ENCODE results near the gene THOP1. TPM values are rescaled to one million over a fixed set of nuclear protein-coding genes. Genes with fewer than 3 reads are reported as not detected.

THOP1 gene
- polyA plus RNA-seq, 3 donors = 13.4 to 17.6 (median 14.6) TPM

DNA sequence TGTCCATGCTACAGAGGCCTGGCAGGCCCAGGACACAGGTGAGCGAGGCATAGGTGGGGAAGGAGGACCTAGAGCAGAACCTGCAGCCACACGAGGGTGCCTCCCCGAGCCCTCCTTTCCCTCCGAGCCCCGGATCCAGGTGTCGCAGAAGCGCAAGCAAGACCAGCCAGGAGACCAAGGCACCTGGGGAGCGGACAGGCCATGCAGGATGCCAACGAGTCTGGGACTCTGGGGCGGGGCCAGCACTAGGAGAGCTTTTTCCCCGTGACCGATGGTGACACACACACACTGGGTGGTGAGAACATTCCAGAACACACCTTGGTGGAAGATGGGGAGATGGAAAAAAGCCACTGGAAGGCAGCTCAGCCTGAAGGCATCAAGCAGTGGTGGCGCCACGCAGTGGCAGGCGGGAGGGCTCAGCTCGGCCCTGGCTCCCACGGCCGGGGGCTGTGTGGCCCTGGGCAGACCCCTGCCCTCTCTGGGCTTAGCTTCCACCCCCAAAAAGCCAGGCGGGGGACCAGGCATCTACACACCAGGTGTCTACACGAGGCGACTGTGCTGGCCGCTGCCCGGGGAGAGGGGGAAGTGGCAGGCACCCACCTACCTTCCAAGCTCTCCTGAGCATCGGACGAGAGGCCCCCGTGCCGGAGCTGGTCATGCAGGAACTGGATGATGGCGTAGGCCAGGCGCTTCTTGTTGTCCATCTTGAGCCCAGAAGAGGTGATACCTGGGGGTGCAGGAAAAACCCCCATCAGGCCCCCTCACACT is 16.8 kb upstream of the THOP1 start:
- no peak for DNase-seq
- no peak overlapping the region for H3K27ac ChIP-seq (ENCODE audit: low read depth in 1 of 2, low read length in 2 of 2)
- Mint-ChIP-seq H3K4me1 (peaks cover 12% of the 10 kb centered on the region), H3K27me3 (ENCODE audit: low read depth in 3 of 3) (no peaks in the 10 kb centered on the region), H3K36me3 (peaks cover 27 to 51% of the 10 kb centered on the region in 2 donors), H3K27ac (peak overlapping the region in 1 of 7 donors; percentile 68), H3K4me3 (no peak overlapping the region), H3K9me3 (peaks cover 0 to 2% (median 0%) of the 10 kb centered on the region in 7 donors)
- no peak overlapping the region for H2AFZ ChIP-seq (ENCODE audit: insufficient read depth, low read depth, low read length, poor library complexity, severe bottlenecking)
- no peaks in the 10 kb centered on the region for H3K27me3 ChIP-seq (ENCODE audit: control insufficient read depth in 2 of 2, insufficient read depth in 2 of 2, low read length in 2 of 2)
- H3K9ac ChIP-seq (ENCODE audit: insufficient read depth, low read length, poor library complexity, severe bottlenecking) = no peak overlapping the region
- H3K9me3 ChIP-seq (replicated peaks in 1 of 2; ENCODE audit: control insufficient read depth in 1 of 2, insufficient read depth in 1 of 2, low read length in 2 of 2) = no peaks in the 10 kb centered on the region
- H3K4me3 ChIP-seq (replicated peaks in 1 of 3; ENCODE audit: low read depth in 2 of 3, low read length in 3 of 3) = no peak overlapping the region
- WGBS (ENCODE audit: insufficient coverage) = 94% methylated on average over 28 of the region's 29 CpGs
- intact Hi-C loops (cut with micrococcal nuclease) = no loop called here
- H3K79me2 ChIP-seq (ENCODE audit: insufficient read depth, low read length) = peaks cover 38% of the 10 kb centered on the region
- H3K36me3 ChIP-seq (replicated peaks in 1 of 2; ENCODE audit: control insufficient read depth in 1 of 2, insufficient read depth in 2 of 2, low read length in 2 of 2) = peaks cover 52 to 63% of the 10 kb centered on the region in 2 donors
- H3K4me2 ChIP-seq (replicated peaks; ENCODE audit: extremely low read depth, low read length, poor library complexity, severe bottlenecking) = no peak overlapping the region
- peaks cover 14 to 15% of the 10 kb centered on the region in 2 donors for H3K4me1 ChIP-seq (ENCODE audit: control insufficient read depth in 1 of 2, insufficient read depth in 2 of 2, low read length in 2 of 2)
- TF ChIP-seq, protein P1, sequence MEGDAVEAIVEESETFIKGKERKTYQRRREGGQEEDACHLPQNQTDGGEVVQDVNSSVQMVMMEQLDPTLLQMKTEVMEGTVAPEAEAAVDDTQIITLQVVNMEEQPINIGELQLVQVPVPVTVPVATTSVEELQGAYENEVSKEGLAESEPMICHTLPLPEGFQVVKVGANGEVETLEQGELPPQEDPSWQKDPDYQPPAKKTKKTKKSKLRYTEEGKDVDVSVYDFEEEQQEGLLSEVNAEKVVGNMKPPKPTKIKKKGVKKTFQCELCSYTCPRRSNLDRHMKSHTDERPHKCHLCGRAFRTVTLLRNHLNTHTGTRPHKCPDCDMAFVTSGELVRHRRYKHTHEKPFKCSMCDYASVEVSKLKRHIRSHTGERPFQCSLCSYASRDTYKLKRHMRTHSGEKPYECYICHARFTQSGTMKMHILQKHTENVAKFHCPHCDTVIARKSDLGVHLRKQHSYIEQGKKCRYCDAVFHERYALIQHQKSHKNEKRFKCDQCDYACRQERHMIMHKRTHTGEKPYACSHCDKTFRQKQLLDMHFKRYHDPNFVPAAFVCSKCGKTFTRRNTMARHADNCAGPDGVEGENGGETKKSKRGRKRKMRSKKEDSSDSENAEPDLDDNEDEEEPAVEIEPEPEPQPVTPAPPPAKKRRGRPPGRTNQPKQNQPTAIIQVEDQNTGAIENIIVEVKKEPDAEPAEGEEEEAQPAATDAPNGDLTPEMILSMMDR (IDR thresholded peaks at IDR 0.05) = no peak
- H4K20me1 ChIP-seq (ENCODE audit: insufficient read depth, low read length) = peaks cover 41% of the 10 kb centered on the region

DNA sequence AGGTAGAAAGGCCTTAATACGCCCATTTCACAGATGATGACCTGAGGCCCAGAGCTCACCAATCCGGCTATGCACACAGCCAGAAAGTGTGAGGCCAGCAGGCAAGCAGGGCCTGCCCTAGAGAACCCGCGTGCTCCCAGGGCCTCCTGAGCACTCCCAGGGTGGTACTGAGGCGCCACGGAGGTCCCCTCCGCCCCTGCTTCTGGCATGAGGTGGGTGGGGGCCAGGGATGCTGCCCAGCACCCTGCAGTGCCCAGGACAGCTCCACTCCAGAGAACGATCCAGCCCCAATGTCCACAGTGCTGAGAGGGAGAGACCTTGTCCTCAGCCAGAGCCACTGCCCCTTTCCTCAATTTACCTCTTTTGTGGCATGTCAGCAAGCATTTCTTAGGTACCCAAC is 16.1 kb upstream of the THOP1 start:
- H3K9ac ChIP-seq (ENCODE audit: insufficient read depth, low read length, poor library complexity, severe bottlenecking) = no peak overlapping the region
- intact Hi-C loops (cut with micrococcal nuclease) = no loop called here
- peaks cover 43% of the 10 kb centered on the region for H3K79me2 ChIP-seq (ENCODE audit: insufficient read depth, low read length)
- H2AFZ ChIP-seq (ENCODE audit: insufficient read depth, low read depth, low read length, poor library complexity, severe bottlenecking) = no peak overlapping the region
- Mint-ChIP-seq H3K27ac (peak overlapping the region in 2 of 7 donors; percentile 4 to 35), H3K4me1 (peaks cover 12% of the 10 kb centered on the region), H3K4me3 (no peak overlapping the region), H3K27me3 (ENCODE audit: low read depth in 3 of 3) (peaks cover 0 to 2% (median 0%) of the 10 kb centered on the region in 3 donors), H3K9me3 (peaks cover 0 to 2% (median 0%) of the 10 kb centered on the region in 7 donors), H3K36me3 (peaks cover 25 to 49% of the 10 kb centered on the region in 2 donors)
- no peak overlapping the region for H3K4me2 ChIP-seq (replicated peaks; ENCODE audit: extremely low read depth, low read length, poor library complexity, severe bottlenecking)
- no peak overlapping the region for H3K4me3 ChIP-seq (replicated peaks in 1 of 3; ENCODE audit: low read depth in 2 of 3, low read length in 3 of 3)
- TF ChIP-seq, protein P1 (IDR thresholded peaks at IDR 0.05) = no peak
- peaks cover 43% of the 10 kb centered on the region for H4K20me1 ChIP-seq (ENCODE audit: insufficient read depth, low read length)
- peaks cover 46 to 57% of the 10 kb centered on the region in 2 donors for H3K36me3 ChIP-seq (replicated peaks in 1 of 2; ENCODE audit: control insufficient read depth in 1 of 2, insufficient read depth in 2 of 2, low read length in 2 of 2)
- no peaks in the 10 kb centered on the region for H3K27me3 ChIP-seq (ENCODE audit: control insufficient read depth in 2 of 2, insufficient read depth in 2 of 2, low read length in 2 of 2)
- DNase-seq = no peak
- 93% methylated on average over 8 of the region's 8 CpGs for WGBS (ENCODE audit: insufficient coverage)
- peaks cover 14 to 15% of the 10 kb centered on the region in 2 donors for H3K4me1 ChIP-seq (ENCODE audit: control insufficient read depth in 1 of 2, insufficient read depth in 2 of 2, low read length in 2 of 2)
- no peaks in the 10 kb centered on the region for H3K9me3 ChIP-seq (replicated peaks in 1 of 2; ENCODE audit: control insufficient read depth in 1 of 2, insufficient read depth in 1 of 2, low read length in 2 of 2)
- H3K27ac ChIP-seq (ENCODE audit: low read depth in 1 of 2, low read length in 2 of 2) = no peak overlapping the region
